Measurements from ENCODE around the gene CALML3. TPM values are rescaled to one million over a fixed set of nuclear protein-coding genes. Genes with fewer than 3 reads are reported as not detected.

Gene CALML3
- total and polyA plus RNA-seq, 2 of the 8 experiments (the other 6 are each of a cell fraction or from before 2014, with no cell fraction given): not detected

GRCh38 chr10:5547681-5547930 is 22.8 kb downstream of the CALML3 start (continued):
- TF ChIP-seq, protein P1, sequence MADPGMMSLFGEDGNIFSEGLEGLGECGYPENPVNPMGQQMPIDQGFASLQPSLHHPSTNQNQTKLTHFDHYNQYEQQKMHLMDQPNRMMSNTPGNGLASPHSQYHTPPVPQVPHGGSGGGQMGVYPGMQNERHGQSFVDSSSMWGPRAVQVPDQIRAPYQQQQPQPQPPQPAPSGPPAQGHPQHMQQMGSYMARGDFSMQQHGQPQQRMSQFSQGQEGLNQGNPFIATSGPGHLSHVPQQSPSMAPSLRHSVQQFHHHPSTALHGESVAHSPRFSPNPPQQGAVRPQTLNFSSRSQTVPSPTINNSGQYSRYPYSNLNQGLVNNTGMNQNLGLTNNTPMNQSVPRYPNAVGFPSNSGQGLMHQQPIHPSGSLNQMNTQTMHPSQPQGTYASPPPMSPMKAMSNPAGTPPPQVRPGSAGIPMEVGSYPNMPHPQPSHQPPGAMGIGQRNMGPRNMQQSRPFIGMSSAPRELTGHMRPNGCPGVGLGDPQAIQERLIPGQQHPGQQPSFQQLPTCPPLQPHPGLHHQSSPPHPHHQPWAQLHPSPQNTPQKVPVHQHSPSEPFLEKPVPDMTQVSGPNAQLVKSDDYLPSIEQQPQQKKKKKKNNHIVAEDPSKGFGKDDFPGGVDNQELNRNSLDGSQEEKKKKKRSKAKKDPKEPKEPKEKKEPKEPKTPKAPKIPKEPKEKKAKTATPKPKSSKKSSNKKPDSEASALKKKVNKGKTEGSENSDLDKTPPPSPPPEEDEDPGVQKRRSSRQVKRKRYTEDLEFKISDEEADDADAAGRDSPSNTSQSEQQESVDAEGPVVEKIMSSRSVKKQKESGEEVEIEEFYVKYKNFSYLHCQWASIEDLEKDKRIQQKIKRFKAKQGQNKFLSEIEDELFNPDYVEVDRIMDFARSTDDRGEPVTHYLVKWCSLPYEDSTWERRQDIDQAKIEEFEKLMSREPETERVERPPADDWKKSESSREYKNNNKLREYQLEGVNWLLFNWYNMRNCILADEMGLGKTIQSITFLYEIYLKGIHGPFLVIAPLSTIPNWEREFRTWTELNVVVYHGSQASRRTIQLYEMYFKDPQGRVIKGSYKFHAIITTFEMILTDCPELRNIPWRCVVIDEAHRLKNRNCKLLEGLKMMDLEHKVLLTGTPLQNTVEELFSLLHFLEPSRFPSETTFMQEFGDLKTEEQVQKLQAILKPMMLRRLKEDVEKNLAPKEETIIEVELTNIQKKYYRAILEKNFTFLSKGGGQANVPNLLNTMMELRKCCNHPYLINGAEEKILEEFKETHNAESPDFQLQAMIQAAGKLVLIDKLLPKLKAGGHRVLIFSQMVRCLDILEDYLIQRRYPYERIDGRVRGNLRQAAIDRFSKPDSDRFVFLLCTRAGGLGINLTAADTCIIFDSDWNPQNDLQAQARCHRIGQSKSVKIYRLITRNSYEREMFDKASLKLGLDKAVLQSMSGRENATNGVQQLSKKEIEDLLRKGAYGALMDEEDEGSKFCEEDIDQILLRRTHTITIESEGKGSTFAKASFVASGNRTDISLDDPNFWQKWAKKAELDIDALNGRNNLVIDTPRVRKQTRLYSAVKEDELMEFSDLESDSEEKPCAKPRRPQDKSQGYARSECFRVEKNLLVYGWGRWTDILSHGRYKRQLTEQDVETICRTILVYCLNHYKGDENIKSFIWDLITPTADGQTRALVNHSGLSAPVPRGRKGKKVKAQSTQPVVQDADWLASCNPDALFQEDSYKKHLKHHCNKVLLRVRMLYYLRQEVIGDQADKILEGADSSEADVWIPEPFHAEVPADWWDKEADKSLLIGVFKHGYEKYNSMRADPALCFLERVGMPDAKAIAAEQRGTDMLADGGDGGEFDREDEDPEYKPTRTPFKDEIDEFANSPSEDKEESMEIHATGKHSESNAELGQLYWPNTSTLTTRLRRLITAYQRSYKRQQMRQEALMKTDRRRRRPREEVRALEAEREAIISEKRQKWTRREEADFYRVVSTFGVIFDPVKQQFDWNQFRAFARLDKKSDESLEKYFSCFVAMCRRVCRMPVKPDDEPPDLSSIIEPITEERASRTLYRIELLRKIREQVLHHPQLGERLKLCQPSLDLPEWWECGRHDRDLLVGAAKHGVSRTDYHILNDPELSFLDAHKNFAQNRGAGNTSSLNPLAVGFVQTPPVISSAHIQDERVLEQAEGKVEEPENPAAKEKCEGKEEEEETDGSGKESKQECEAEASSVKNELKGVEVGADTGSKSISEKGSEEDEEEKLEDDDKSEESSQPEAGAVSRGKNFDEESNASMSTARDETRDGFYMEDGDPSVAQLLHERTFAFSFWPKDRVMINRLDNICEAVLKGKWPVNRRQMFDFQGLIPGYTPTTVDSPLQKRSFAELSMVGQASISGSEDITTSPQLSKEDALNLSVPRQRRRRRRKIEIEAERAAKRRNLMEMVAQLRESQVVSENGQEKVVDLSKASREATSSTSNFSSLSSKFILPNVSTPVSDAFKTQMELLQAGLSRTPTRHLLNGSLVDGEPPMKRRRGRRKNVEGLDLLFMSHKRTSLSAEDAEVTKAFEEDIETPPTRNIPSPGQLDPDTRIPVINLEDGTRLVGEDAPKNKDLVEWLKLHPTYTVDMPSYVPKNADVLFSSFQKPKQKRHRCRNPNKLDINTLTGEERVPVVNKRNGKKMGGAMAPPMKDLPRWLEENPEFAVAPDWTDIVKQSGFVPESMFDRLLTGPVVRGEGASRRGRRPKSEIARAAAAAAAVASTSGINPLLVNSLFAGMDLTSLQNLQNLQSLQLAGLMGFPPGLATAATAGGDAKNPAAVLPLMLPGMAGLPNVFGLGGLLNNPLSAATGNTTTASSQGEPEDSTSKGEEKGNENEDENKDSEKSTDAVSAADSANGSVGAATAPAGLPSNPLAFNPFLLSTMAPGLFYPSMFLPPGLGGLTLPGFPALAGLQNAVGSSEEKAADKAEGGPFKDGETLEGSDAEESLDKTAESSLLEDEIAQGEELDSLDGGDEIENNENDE (IDR thresholded peaks at IDR 0.05; ENCODE audit: insufficient replicate concordance, low read length): no peak
- TF ChIP-seq SAP30 (IDR thresholded peaks at IDR 0.05; ENCODE audit: insufficient read depth, insufficient replicate concordance, low read length): no peak
- TF ChIP-seq CBX8 (IDR thresholded peaks at IDR 0.05; ENCODE audit: borderline replicate concordance, low read depth, low read length): no peak
- no peak for TF ChIP-seq YY1 (IDR thresholded peaks at IDR 0.05; ENCODE audit: low read depth, low read length)
- no peak for TF ChIP-seq SP1 (IDR thresholded peaks at IDR 0.05; ENCODE audit: low read depth, low read length)
- no peak for TF ChIP-seq JUN (IDR thresholded peaks at IDR 0.05; ENCODE audit: low read depth, low read length)
- no peak for TF ChIP-seq RFX5 (IDR thresholded peaks at IDR 0.05; ENCODE audit: borderline replicate concordance, low read depth, low read length)

Data from H1 (cell line).